T-helper 17 cell (primary cell): ENCODE data around the gene MAN2C1. TPM values are rescaled to one million over a fixed set of nuclear protein-coding genes. Genes with fewer than 3 reads are reported as not detected.
"Not testable (repeated sequence)": the region's sequence is repeated elsewhere in the genome, so short reads cannot be mapped to it uniquely, and the experiment has no call there.

Experiments
- ATAC-seq: fragments of 150-1000 bp; cut with Tn5 transposase; 2 replicates; pipeline ENCODE4 v1.10.0; 2021; ENCODE audit warnings: mild to moderate bottlenecking, moderate library complexity
- DNase-seq, 3 donors: peaks; one replicate each; pipeline versions ENCODE4 v3.0.0 to v3.0.0-alpha.2; 2020 to 2021
- H3K9me3 ChIP-seq: one replicate; pipeline ENCODE4 v1.7.0; 2013; ENCODE audit warnings: low read length, mild to moderate bottlenecking; ENCODE audit not compliant: control insufficient read depth, poor library complexity, severe bottlenecking
- H3K27ac Mint-ChIP-seq: one replicate; pipeline ENCODE4 v1.8.0; 2022; ENCODE audit warnings: mild to moderate bottlenecking, moderate library complexity, mixed read lengths
- H3K27me3 Mint-ChIP-seq: one replicate; pipeline ENCODE4 v1.8.0; 2022; ENCODE audit warnings: mixed read lengths
- H3K36me3 Mint-ChIP-seq: one replicate; pipeline ENCODE4 v1.8.0; 2022; ENCODE audit warnings: low read depth, mixed read lengths
- H3K4me1 Mint-ChIP-seq: one replicate; pipeline ENCODE4 v1.8.0; 2022; ENCODE audit warnings: mild to moderate bottlenecking, mixed read lengths
- H3K4me3 Mint-ChIP-seq: one replicate; pipeline ENCODE4 v1.8.0; 2022; ENCODE audit warnings: mild to moderate bottlenecking, moderate library complexity, mixed read lengths
- total RNA-seq, 4 donors: library from RNA in 2 of 4; stranded (reverse) in 2 of 4; gene quantifications; one replicate each; pipeline ENCODE4 v1.2.3 and lab custom pipeline; 2022 to 2026

Gene MAN2C1
- total RNA-seq, 2 donors from 2014 or later = 344 to 450 TPM

GRCh38 chr15:75328493-75329314 is 39.7 kb downstream of the MAN2C1 start:
- Mint-ChIP-seq H3K4me1 (peaks cover 6% of the 10 kb centered on the region), H3K27me3 (peaks cover 5% of the 10 kb centered on the region), H3K4me3 (no peak overlapping the region), H3K27ac (no peak overlapping the region), H3K36me3 (peaks cover 2% of the 10 kb centered on the region)
- ATAC-seq (no peak), DNase-seq (no peak)
- H3K9me3 ChIP-seq = no peaks in the 10 kb centered on the region

GRCh38 chr15:75327491-75327890 is 40.9 kb downstream of the MAN2C1 start:
- H3K27ac Mint-ChIP-seq = no peak overlapping the region
- H3K4me3 Mint-ChIP-seq = no peak overlapping the region
- H3K4me1 Mint-ChIP-seq = peaks cover 6% of the 10 kb centered on the region
- H3K36me3 Mint-ChIP-seq = peaks cover 2% of the 10 kb centered on the region
- ATAC-seq = no peak
- no peak for DNase-seq
- no peaks in the 10 kb centered on the region for H3K9me3 ChIP-seq
- peaks cover 5% of the 10 kb centered on the region for H3K27me3 Mint-ChIP-seq

- no peaks in the 10 kb centered on the region for H3K9me3 ChIP-seq
- Mint-ChIP-seq H3K36me3 (peaks cover 2% of the 10 kb centered on the region), H3K27ac (no peak overlapping the region), H3K27me3 (peaks cover 5% of the 10 kb centered on the region), H3K4me1 (peaks cover 5% of the 10 kb centered on the region), H3K4me3 (no peak overlapping the region)
- DNase-seq = no peak
- ATAC-seq = no peak
Measured at GRCh38 chr15:75327005-75327404, 41.4 kb downstream of the MAN2C1 start.

GRCh38 chr15:75325922-75326321 is 42.5 kb downstream of the MAN2C1 start:
- Mint-ChIP-seq H3K27ac (no peak overlapping the region), H3K36me3 (peaks cover 5% of the 10 kb centered on the region)
- ATAC-seq = no peak

GRCh38 chr15:75321711-75322110 is 46.7 kb downstream of the MAN2C1 start:
- H3K4me3 Mint-ChIP-seq = peak overlapping the region; percentile 33
- H3K27me3 Mint-ChIP-seq = no peaks in the 10 kb centered on the region
- ATAC-seq (no peak), DNase-seq (no peak)
- H3K27ac Mint-ChIP-seq = no peak overlapping the region
- H3K9me3 ChIP-seq = no peaks in the 10 kb centered on the region
- H3K4me1 Mint-ChIP-seq = no peaks in the 10 kb centered on the region
- peaks cover 3% of the 10 kb centered on the region for H3K36me3 Mint-ChIP-seq

More at GRCh38 chr15:75325922-75326321, 42.5 kb downstream of the MAN2C1 start:
- DNase-seq = no peak
- H3K4me3 Mint-ChIP-seq = no peak overlapping the region
- H3K9me3 ChIP-seq = no peaks in the 10 kb centered on the region
- H3K27me3 Mint-ChIP-seq = peaks cover 5% of the 10 kb centered on the region
- peaks cover 4% of the 10 kb centered on the region for H3K4me1 Mint-ChIP-seq

GRCh38 chr15:75319231-75319897 is 49.0 kb downstream of the MAN2C1 start:
- H3K4me1 Mint-ChIP-seq, H3K9me3 ChIP-seq: not testable (repeated sequence)

GRCh38 chr15:75314552-75315290 is 53.7 kb downstream of the MAN2C1 start:
- ATAC-seq (no peak), DNase-seq (no peak)
- Mint-ChIP-seq H3K27me3 (peaks cover 15% of the 10 kb centered on the region), H3K36me3 (peaks cover 2% of the 10 kb centered on the region), H3K4me1 (peaks cover 6% of the 10 kb centered on the region), H3K27ac (peak overlapping the region; percentile 67), H3K4me3 (no peak overlapping the region)
- H3K9me3 ChIP-seq = no peaks in the 10 kb centered on the region

More at GRCh38 chr15:75319231-75319897, 49.0 kb downstream of the MAN2C1 start:
- not testable (repeated sequence) for H3K27me3 Mint-ChIP-seq, DNase-seq, H3K4me3 Mint-ChIP-seq, H3K36me3 Mint-ChIP-seq, H3K27ac Mint-ChIP-seq, ATAC-seq

- Mint-ChIP-seq H3K4me3 (no peak overlapping the region), H3K27ac (no peak overlapping the region), H3K4me1 (peaks cover 6% of the 10 kb centered on the region), H3K27me3 (peaks cover 27% of the 10 kb centered on the region), H3K36me3 (peaks cover 2% of the 10 kb centered on the region)
- H3K9me3 ChIP-seq = no peaks in the 10 kb centered on the region
- DNase-seq (no peak), ATAC-seq (no peak)
Measured at GRCh38 chr15:75313116-75313845, 55.1 kb downstream of the MAN2C1 start.

GRCh38 chr15:75312548-75312947 is 55.9 kb downstream of the MAN2C1 start:
- H3K4me1 Mint-ChIP-seq, H3K36me3 Mint-ChIP-seq, ATAC-seq, H3K4me3 Mint-ChIP-seq, DNase-seq, H3K27ac Mint-ChIP-seq, H3K9me3 ChIP-seq: not testable (repeated sequence)
- H3K27me3 Mint-ChIP-seq = peaks cover 35% of the 10 kb centered on the region

- ATAC-seq = no peak
Measured at GRCh38 chr15:75309711-75310110, 58.7 kb downstream of the MAN2C1 start.

GRCh38 chr15:75307778-75308390 is 60.5 kb downstream of the MAN2C1 start:
- H3K9me3 ChIP-seq = no peaks in the 10 kb centered on the region
- H3K4me3 Mint-ChIP-seq = no peak overlapping the region
- DNase-seq = no peak
- H3K27ac Mint-ChIP-seq = no peak overlapping the region
- ATAC-seq = peak; percentile 50
- H3K27me3 Mint-ChIP-seq = peaks cover 77% of the 10 kb centered on the region
- H3K36me3 Mint-ChIP-seq = peaks cover 4% of the 10 kb centered on the region
- peaks cover 8% of the 10 kb centered on the region for H3K4me1 Mint-ChIP-seq

More at GRCh38 chr15:75309711-75310110, 58.7 kb downstream of the MAN2C1 start:
- Mint-ChIP-seq H3K27ac (no peak overlapping the region), H3K4me3 (no peak overlapping the region), H3K27me3 (peaks cover 59% of the 10 kb centered on the region), H3K36me3 (peaks cover 4% of the 10 kb centered on the region), H3K4me1 (peaks cover 8% of the 10 kb centered on the region)
- no peak for DNase-seq
- no peaks in the 10 kb centered on the region for H3K9me3 ChIP-seq

- H3K4me3 Mint-ChIP-seq = no peak overlapping the region
- ATAC-seq (no peak), DNase-seq (no peak)
- H3K27ac Mint-ChIP-seq = no peak overlapping the region
- H3K36me3 Mint-ChIP-seq = peaks cover 3% of the 10 kb centered on the region
- peaks cover 72% of the 10 kb centered on the region for H3K27me3 Mint-ChIP-seq
- H3K9me3 ChIP-seq = no peaks in the 10 kb centered on the region
- H3K4me1 Mint-ChIP-seq = peaks cover 2% of the 10 kb centered on the region
Measured at GRCh38 chr15:75306188-75306587, 62.2 kb downstream of the MAN2C1 start.
